Fibroblast of villous mesenchyme (primary cell): ENCODE measurements around the gene SLX9. TPM values are rescaled to one million over a fixed set of nuclear protein-coding genes. Genes with fewer than 3 reads are reported as not detected.

Experiments used
- DNase-seq: peaks from one replicate; pipeline ENCODE4 v3.0.0-alpha.2; 2010; ENCODE audit warnings: low read depth
- H3K4me3 ChIP-seq: 2 replicates; pipeline ENCODE4 v1.5.1; 2011; ENCODE audit warnings: low read depth, mild to moderate bottlenecking, low read length
- CTCF ChIP-seq: IDR thresholded peaks from 2 replicates; pipeline ENCODE4 v1.5.1; 2012; ENCODE audit warnings: low read depth, mild to moderate bottlenecking, low read length; ENCODE audit not compliant: insufficient read depth
- total RNA-seq: library from RNA; depleted of rRNA; stranded (reverse); fragments of >200 nt; gene quantifications from 2 replicates; pipeline ENCODE4 v1.2.3, GENCODE V29; 2012

The SLX9 gene
- total RNA-seq, 1 donor: 12.1 TPM

GRCh38 chr21:44893278-44893556 lies 46.6 kb upstream of the SLX9 start:
- no peak for TF ChIP-seq CTCF
- DNase-seq: no peak
- no peak overlapping the region for H3K4me3 ChIP-seq

GRCh38 chr21:44893948-44894656 lies 45.7 kb upstream of the SLX9 start:
- no peak for TF ChIP-seq CTCF
- no peak for DNase-seq

GRCh38 chr21:44894687-44895302 lies 45.0 kb upstream of the SLX9 start:
- DNase-seq: no peak
- no peak for TF ChIP-seq CTCF
- no peak overlapping the region for H3K4me3 ChIP-seq

More at GRCh38 chr21:44893948-44894656, 45.7 kb upstream of the SLX9 start:
- no peak overlapping the region for H3K4me3 ChIP-seq

- H3K4me3 ChIP-seq: no peak overlapping the region
- DNase-seq: no peak
- no peak for TF ChIP-seq CTCF
Observed at GRCh38 chr21:44895859-44896258, 44.0 kb upstream of the SLX9 start.

GRCh38 chr21:44896561-44897286 lies 43.1 kb upstream of the SLX9 start:
- no peak for TF ChIP-seq CTCF
- DNase-seq: no peak
- no peak overlapping the region for H3K4me3 ChIP-seq

- no peak for TF ChIP-seq CTCF
- no peak for DNase-seq
- H3K4me3 ChIP-seq: no peak overlapping the region
Observed at GRCh38 chr21:44897326-44898010, 42.4 kb upstream of the SLX9 start.
